ENCODE measurements around the gene HTR7. TPM values are rescaled to one million over a fixed set of nuclear protein-coding genes. Genes with fewer than 3 reads are reported as not detected.
A peak's percentile ranks its signal among the peaks of the same experiment; 100 is the strongest.

The HTR7 gene
- total and polyA plus RNA-seq, 2 of the 8 experiments (the other 6 are each of a cell fraction or from before 2014, with no cell fraction given), result 22.9 to 24.6 TPM

GRCh38 chr10:90856964-90857634 lies 740 bp downstream of the HTR7 start:
- Histone ChIP-seq H3K4me1 (replicated peaks in 1 of 4; ENCODE audit: control insufficient read depth in 3 of 4, insufficient read depth in 4 of 4, low read length in 3 of 4) (peaks cover 0 to 9% (median 2%) of the 10 kb centered on the region in 4 experiments; a peak in 3 of 7 replicates), H3K27me3 (replicated peaks in 1 of 4; ENCODE audit: control insufficient read depth in 3 of 4, extremely low read depth in 1 of 4, insufficient read depth in 3 of 4, low read length in 3 of 4) (peaks cover 1 to 14% (median 8%) of the 10 kb centered on the region in 4 experiments; a peak in 6 of 7 replicates), H3K4me3 (ENCODE audit: extremely low read depth in 1 of 4, insufficient read depth in 2 of 4, low read depth in 3 of 4, low read length in 4 of 4) (peak overlapping the region; percentile 46 to 93 (median 79)), H3K4ac (replicated peaks; ENCODE audit: insufficient read length, low read depth, low read length) (no peak overlapping the region), H2BK20ac (ENCODE audit: low read length) (no peak overlapping the region), H2BK5ac (ENCODE audit: low read depth, low read length) (no peak overlapping the region), H4K8ac (ENCODE audit: extremely low read depth, insufficient read depth, low read length) (peak overlapping the region; percentile 28; the same call in 1 of the 2 replicates), H3K79me1 (ENCODE audit: low read depth, low read length) (no peaks in the 10 kb centered on the region), H3K27ac (ENCODE audit: low read depth, low read length) (no peak overlapping the region), H3K18ac (ENCODE audit: extremely low read depth, low read length) (no peak overlapping the region), H4K20me1 (replicated peaks in 1 of 2; ENCODE audit: control insufficient read depth in 1 of 2, insufficient read depth in 2 of 2, low read length in 2 of 2) (peaks cover 0 to 6% of the 10 kb centered on the region in 2 experiments), H3K79me2 (ENCODE audit: control insufficient read depth in 1 of 2, insufficient read depth in 2 of 2, low read length in 2 of 2) (peaks cover 0 to 49% of the 10 kb centered on the region in 2 experiments; a peak in 3 of 4 replicates), H3K9me3 (ENCODE audit: insufficient read depth in 2 of 2, low read depth in 1 of 2, low read length in 1 of 2) (peaks cover 0 to 3% of the 10 kb centered on the region in 2 experiments; a peak in 1 of 4 replicates), H3K4me2 (ENCODE audit: insufficient read depth in 1 of 2, low read depth in 2 of 2, low read length in 2 of 2) (peak overlapping the region; percentile 76 to 87), H4K5ac (ENCODE audit: insufficient read length, low read depth, low read length) (no peak overlapping the region), H3K23ac (ENCODE audit: insufficient read length) (no peak overlapping the region), H3K14ac (ENCODE audit: insufficient read length) (no peak overlapping the region), H2BK120ac (replicated peaks; ENCODE audit: low read depth, low read length) (no peak overlapping the region), H4K91ac (replicated peaks; ENCODE audit: insufficient read length, low read length) (no peak overlapping the region), H3K23me2 (ENCODE audit: low read depth, low read length) (peaks cover 6% of the 10 kb centered on the region; the same call in 1 of the 2 replicates), H3K9ac (replicated peaks in 1 of 4; ENCODE audit: extremely low read depth in 1 of 4, low read depth in 3 of 4, low read length in 3 of 4) (peak overlapping the region in 2 of 4 experiments; percentile 29 to 39; a peak in 4 of 7 replicates), H2BK12ac (ENCODE audit: low read depth, low read length) (0 out of 2 replicates have a peak overlapping the region, but pooled peaks have one; percentile 64), H2AK5ac (ENCODE audit: low read depth, low read length) (no peak overlapping the region), H3K56ac (replicated peaks; ENCODE audit: insufficient read length, low read depth, low read length) (no peak overlapping the region), H2BK15ac (ENCODE audit: low read length) (no peak overlapping the region), H3K36me3 (ENCODE audit: control insufficient read depth in 2 of 4, insufficient read depth in 4 of 4, low read length in 3 of 4) (peaks cover 0 to 2% (median 0%) of the 10 kb centered on the region in 4 experiments; a peak in 1 of 8 replicates), H2AFZ (ENCODE audit: low read length) (peak overlapping the region; percentile 64; the same call in 1 of the 2 replicates)
- no peak for FAIRE-seq
- ChIA-PET POLR2A (ENCODE audit: partially characterized antibody) (interaction anchor here (1.2 to 1.3 kb wide), 2 partner anchors 15 to 44 kb away, joined by 3 to 5 read pairs; partner anchors contain the start of gene RPP30), CTCF (ENCODE audit: partially characterized antibody) (interaction anchor here (0.5 to 2.9 kb wide), 16 partner anchors 9 to 112 kb away, joined by 3 to 24 read pairs (median 4); partner anchors contain the start of gene RPP30)
- DNase-seq (ENCODE audit: low read depth in 1 of 2, low spot score in 2 of 2), result peak in 1 of 2 experiments; percentile 67
- 4% methylated on average over 59 of the region's 59 CpGs; no CpG with 5 or more reads in 1 of the 2 experiments for WGBS, 2 experiments (ENCODE audit: extremely low coverage in 1 of 2, insufficient coverage in 1 of 2, insufficient read length in 1 of 2, insufficient replicate concordance in 2 of 2, low coverage in 1 of 2, low lambda C conversion rate in 2 of 2, missing lambda C conversion rate in 1 of 2)
- TF ChIP-seq JUN (IDR thresholded peaks at IDR 0.05; ENCODE audit: low read depth, low read length), result no peak
- TF ChIP-seq SUZ12 (IDR thresholded peaks at IDR 0.05; ENCODE audit: low read length), result peak; percentile 70
- 0 out of 2 replicates have a peak, but pooled peaks have one; percentile 2 for TF ChIP-seq PHF8 (conservative IDR thresholded peaks at IDR 0.05; ENCODE audit: low read depth, low read length)
- no peak for TF ChIP-seq EP300 (IDR thresholded peaks at IDR 0.05; ENCODE audit: borderline replicate concordance in 1 of 2, low read depth in 2 of 2, low read length in 2 of 2)
- TF ChIP-seq RBBP5 (IDR thresholded peaks at IDR 0.05; ENCODE audit: borderline replicate concordance, low read depth, low read length), result no peak
- TF ChIP-seq JUND (IDR thresholded peaks at IDR 0.05; ENCODE audit: low read length), result no peak
- no peak for TF ChIP-seq BRCA1 (IDR thresholded peaks at IDR 0.05; ENCODE audit: low read depth, low read length)
- no peak for TF ChIP-seq GABPA (IDR thresholded peaks at IDR 0.05; ENCODE audit: borderline replicate concordance, insufficient read depth, low read length)
- peak; percentile 85 for TF ChIP-seq ASH2L (IDR thresholded peaks at IDR 0.05; ENCODE audit: low read length)
- peak in 1 of 2 experiments; percentile 84; a peak in 2 of 4 replicates for TF ChIP-seq SIN3A (conservative IDR thresholded peaks at IDR 0.05 in 1 of 2, IDR thresholded peaks at IDR 0.05 in 1 of 2; ENCODE audit: low read depth in 1 of 2, low read length in 2 of 2)
- TF ChIP-seq SP2 (IDR thresholded peaks at IDR 0.05; ENCODE audit: low read length), result no peak
